GM21737 (cell line): ENCODE data around the gene FAM227A.

Source experiments
- ATAC-seq: cut with Tn5 transposase; IDR thresholded peaks from one replicate; pipeline ENCODE4 v1.9.1; 2021; ENCODE audit warnings: mild to moderate bottlenecking, moderate library complexity; ENCODE audit not compliant: unreplicated experiment

Gene FAM227A

DNA sequence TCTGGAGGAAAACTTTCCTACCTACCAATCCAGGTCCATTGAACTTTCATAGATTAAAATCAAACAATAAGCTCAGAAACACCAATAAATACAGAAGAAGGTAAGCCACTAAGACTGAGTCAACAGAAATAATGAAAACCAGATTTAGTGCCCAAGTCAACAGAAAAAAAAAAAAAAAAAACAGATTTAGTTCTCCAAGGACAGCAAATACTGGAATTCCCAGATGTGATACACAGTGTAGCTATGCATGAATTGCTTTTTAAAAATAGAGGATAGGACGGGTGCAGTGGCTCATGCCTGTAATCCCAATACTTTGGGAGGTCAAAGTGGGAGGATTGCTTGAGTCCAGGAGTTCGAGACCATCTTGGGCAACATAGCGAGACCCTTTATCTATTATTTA lies 101.9 kb downstream of the FAM227A start:
- no peak for ATAC-seq

DNA sequence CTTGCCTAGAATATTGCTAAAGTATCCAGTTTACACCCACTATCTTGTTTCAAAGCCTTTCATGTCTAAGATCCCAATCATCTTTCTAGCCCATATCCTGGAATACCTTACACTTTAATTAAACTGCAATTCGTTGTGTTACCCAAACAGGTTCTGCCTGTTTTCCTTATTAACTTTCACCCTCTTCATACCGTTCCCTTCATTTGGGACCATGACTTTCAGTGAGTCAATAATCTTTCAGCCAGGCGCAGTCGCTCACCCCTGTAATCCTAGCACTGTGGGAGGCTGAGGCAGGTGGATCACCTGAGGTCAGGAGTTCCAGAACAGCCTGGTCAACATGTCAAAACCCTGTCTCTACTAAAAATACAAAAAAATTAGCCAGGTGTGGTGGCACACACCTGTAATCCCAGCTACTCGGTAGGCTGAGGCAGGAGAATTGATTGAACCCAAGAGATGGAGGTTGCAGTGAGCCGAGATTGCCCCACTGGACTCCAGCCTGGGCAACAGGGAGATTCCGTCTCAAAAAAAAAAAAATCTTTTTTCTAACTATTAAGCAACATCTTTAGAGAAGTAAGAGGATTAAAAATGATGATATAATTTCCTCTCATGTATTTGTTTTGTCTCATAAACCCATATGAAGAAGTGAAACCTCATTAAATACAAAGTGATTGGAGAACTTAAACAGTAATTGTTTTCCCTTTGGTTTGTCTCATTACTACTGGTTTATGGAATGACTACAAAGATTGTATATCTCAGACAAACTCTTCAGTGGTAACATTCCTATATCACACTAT lies 106.9 kb downstream of the FAM227A start:
- ATAC-seq = no peak

DNA sequence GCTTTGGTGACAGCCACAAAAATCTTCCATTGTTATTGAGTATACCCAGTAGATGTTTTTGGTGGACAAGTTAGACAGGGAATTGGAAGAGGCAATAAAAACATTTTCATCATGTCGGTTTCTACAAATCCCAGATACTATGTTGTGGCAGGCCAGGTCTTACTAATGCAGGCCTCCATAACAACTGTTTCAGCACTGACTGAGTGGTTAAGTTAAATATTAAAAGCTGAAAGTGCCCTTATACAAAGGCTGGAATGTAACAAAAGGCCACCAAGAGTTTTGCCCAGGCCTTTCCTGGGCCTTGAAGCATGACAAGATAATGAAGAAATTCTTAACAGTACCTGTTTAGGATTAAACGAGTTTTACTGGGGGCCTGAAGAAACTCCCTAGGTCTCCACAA lies 115.5 kb downstream of the FAM227A start:
- no peak for ATAC-seq

DNA sequence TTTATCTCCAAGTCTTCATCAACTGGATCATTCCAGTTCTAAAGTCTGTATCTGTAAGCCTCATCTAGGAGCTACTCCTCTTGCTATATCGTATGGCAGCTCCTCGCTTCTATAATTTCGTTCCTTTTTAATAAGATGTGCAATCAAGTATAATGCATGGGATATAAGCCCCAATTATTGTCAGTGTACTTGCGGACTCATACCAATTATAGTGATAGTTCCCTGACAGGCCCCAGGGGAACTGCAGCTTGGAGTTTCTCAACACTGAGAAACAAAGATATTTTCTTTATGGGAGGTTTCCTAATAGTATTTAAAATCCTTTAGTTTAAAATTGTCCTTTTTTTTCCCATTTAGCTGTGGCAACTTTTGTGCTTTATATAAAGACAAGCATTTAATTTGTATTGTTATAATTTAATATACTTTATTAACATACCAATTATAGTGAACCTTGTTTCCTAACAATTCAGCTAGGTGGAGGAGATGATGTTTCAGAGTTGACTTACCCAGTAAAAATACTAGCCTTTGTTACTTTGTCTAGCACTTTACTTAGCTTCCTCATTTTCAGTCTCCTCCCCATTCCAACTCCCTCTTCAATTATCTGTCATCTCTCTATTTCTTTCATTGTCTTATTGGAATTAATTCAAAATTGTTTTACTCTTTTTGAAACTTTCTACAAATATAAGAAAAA lies 124.8 kb downstream of the FAM227A start:
- ATAC-seq = no peak
